Ammon's horn (tissue), 1 donor: ENCODE data around the gene GNAT2.

ENCODE experiments used
- DNase-seq: peaks from one replicate; pipeline ENCODE4 v3.0.0-alpha.2; 2016; ENCODE audit warnings: low spot score

GNAT2 gene

GRCh38 chr1:109641861-109642260, 22.4 kb upstream of the GNAT2 start:
- no peak for DNase-seq

- DNase-seq, result no peak
Measured at GRCh38 chr1:109641078-109641740, 21.8 kb upstream of the GNAT2 start.

- peak; percentile 85 for DNase-seq
Measured at GRCh38 chr1:109640285-109640865, 21.0 kb upstream of the GNAT2 start.

- DNase-seq, result no peak
Measured at GRCh38 chr1:109639841-109640184, 20.4 kb upstream of the GNAT2 start.

DNA sequence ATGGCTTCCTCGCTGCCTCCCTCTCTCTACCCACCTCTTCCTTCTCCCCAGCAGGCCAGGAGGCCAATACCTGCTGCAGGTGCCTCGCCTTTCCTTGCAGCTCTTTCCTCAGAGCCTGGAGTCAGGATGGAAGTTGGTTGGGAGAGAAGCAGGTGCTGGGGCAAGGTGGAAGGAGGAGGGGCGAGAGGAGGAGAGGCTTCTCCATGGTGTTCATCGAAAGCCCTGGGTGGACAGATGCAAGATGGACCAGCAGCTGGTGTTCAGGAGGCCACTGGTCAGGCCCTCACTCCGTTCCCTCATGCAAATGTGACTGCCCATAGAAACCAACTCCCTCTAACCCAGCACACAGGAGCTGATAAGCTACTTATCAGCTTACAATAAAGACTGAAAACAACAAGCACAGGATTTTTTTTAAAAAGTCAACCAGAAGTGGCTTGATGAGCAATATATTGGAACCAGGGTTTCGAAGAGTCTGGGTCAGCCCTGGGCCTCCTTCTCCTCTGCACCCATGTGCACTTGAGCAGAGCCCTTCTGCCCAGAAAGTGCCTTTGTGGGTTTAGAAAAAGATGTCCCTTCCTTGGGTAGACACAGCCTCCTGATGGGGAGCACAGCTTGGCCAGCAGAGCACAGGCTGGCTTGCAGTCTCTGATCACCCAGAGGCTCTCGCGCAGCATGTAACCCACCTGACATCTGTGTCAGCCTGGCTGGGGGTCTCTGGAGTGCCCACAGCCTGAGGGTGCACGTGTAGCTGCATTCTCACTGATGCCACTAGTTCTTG, 19.8 kb upstream of the GNAT2 start:
- no peak for DNase-seq

GRCh38 chr1:109637446-109637845, 18.0 kb upstream of the GNAT2 start:
- DNase-seq, result no peak

DNA sequence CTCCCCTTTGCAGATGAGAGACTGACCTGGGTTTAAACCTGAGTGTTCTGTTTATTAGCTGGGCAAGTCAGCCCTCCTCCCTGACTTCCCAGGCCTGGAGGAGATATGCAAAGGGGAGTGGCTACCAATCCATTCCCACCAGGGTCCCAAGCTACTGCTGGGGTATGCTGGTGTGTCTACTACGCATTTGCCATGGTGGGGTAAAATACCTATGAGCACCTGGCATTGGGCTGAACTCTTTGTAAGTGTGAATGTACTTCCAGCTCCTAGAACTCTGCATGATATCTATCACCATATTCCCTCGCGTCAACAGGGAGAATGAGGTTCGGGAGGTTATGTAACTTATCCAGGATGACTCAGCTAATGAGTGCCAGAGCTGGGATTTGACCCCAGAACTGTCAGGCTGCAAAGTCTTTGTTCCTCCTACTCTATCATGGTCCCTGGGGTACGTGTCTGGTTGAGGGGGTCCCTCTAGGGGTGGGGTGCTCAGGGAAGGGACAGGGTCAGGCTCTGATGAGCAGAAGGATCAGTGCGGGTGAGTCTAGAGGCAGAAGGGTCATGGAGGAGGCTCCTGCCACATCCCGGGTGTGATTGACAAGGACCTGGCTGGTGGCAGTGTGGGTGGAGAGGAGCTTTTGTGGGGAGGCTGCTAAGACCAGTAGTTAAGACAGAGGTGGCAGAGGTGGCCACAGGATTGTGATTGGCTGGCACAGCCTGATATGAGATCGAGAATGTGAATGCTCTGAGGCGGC, 17.0 kb upstream of the GNAT2 start:
- no peak for DNase-seq

- DNase-seq, result no peak
Measured at GRCh38 chr1:109635862-109636200, 16.4 kb upstream of the GNAT2 start.

- no peak for DNase-seq
Measured at GRCh38 chr1:109634771-109635750, 15.6 kb upstream of the GNAT2 start.

DNA sequence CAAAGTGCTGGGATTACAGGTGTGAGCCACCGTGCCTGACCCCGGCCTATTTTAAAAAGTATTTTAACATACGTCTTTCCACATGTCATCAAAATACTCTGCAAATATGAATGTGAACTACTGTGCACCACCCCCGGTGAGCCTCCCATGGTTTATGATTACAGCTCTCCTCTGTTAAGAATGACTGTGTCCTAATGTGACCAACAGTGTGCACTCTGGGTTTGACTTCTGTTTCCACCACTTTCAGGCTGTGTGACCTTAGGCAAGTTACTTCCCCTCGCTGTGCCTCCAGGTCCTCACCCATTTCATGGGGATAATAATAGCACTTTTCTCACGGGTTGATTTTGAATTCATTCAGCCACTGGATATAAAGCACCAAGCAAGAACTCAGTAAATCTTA, 14.9 kb upstream of the GNAT2 start:
- DNase-seq, result no peak

- DNase-seq, result peak; percentile 78
Measured at GRCh38 chr1:109632671-109633346, 13.4 kb upstream of the GNAT2 start.

- no peak for DNase-seq
Measured at GRCh38 chr1:109631513-109632505, 12.4 kb upstream of the GNAT2 start.

DNA sequence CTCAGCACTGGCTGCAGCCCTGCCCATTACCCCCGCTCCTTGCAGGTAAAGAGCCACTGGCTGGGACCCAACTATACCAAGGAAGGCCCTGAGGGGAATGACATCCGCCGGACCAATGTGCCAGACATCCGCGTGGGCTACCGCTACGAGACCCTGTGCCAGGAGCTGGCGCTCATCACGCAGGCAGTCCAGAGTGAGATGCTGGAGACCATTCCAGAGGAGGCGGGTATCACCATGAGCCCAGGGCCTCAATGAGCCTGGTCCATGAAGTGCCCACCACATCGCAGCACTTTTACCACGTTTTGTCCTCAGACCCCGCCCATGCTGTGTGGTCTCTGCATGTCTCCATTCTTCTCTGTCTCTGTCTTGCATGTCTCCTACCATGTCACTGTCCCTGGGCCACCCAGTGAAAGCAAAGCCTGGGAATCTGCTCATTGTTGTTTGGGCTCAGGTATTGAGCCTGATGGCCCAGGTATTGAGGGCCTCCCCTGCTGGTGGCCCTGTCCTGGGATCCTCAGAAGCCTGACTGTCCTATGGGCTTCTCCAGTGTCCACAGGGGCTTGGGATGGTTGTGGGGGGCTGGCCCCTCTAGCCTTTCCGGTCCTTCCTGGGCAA, 11.6 kb upstream of the GNAT2 start:
- no peak for DNase-seq

DNA sequence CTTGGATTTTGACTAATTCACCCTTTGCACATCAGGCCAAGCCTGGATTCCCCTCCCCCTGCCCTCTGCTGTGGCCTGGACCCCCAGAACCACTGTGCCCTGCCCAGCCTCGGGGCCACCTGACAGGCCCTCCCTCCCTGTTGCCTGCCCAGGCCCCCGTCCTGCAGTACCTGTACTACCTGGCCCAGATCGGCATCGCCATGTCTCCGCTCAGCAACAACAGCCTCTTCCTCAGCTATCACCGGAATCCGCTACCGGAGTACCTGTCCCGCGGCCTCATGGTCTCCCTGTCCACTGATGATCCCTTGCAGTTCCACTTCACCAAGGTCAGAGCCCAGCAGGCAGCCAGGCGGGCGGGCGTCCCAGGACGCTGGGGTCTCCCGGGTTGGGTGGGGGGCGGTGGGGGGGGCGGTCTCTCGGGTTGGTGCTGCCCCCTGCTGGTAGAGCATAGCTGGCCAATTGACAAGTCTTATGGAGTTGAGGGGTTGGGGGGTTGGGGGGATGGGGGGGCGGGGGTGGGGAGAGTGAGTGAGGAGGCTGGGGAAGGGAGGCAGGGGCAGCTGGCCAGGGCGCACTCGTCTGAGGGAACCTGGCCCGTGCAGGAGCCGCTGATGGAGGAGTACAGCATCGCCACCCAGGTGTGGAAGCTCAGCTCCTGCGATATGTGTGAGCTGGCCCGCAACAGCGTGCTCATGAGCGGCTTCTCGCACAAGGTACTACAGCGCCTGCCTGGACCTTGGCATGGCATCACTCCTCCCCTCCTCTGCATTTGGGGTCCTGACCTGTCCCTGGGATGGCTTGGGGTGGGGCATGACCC, 10.9 kb upstream of the GNAT2 start:
- DNase-seq, result no peak

- no peak for DNase-seq
Measured at GRCh38 chr1:109629372-109630030, 10.1 kb upstream of the GNAT2 start.

DNA sequence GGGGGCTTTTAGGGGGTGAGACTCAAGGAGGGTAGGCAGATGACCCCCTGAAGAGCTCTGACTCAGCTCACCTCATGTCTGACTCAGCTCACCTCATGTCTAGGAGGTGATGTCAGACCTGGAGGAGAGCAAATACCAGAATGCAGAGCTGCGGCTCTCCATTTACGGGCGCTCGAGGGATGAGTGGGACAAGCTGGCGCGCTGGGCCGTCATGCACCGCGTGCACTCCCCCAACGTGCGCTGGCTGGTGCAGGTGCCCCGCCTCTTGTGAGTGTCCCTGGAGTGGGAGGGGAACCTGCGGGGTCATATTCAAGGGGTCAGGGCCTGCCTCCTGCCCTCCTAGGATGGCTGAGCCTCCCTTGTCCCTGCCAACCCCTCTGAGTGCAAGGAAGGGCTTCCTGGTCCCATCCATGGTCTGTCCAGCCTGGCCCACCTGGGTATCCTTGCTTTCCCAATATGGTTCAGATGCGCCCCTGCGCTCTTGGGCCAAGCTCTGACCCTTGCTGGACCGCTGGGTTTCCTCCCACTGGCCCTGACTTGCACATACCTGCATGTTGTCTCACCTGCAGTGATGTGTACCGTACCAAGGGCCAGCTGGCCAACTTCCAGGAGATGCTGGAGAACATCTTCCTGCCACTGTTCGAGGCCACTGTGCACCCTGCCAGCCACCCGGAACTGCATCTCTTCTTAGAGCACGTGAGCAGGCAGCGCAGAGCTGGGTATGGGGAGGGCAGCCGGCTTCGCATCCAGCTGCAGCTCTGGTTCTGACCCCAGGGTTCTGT, 9.3 kb upstream of the GNAT2 start:
- no peak for DNase-seq
